ENCODE data around the gene CSF1. TPM values are rescaled to one million over a fixed set of nuclear protein-coding genes. Genes with fewer than 3 reads are reported as not detected.

Gene CSF1
- total and polyA plus RNA-seq, 9 donors: 13.1 to 57.6 (median 44.3) TPM

GRCh38 chr1:109890115-109890953 lies 20.3 kb upstream of the CSF1 start:
- Histone ChIP-seq H3K36me3 (no peaks in the 10 kb centered on the region), H3K4me1 (ENCODE audit: insufficient read depth) (no peaks in the 10 kb centered on the region), H3K4me3 (no peak overlapping the region), H3K9me3 (no peaks in the 10 kb centered on the region), H3K27ac (no peak overlapping the region), H3K27me3 (no peaks in the 10 kb centered on the region)
- no peak for DNase-seq
- 88 to 90% (median 89%) methylated on average over 5 of the region's 5 CpGs for WGBS, 3 donors
- no peak for TF ChIP-seq EP300 (IDR thresholded peaks at IDR 0.05)
- TF ChIP-seq, protein P1, sequence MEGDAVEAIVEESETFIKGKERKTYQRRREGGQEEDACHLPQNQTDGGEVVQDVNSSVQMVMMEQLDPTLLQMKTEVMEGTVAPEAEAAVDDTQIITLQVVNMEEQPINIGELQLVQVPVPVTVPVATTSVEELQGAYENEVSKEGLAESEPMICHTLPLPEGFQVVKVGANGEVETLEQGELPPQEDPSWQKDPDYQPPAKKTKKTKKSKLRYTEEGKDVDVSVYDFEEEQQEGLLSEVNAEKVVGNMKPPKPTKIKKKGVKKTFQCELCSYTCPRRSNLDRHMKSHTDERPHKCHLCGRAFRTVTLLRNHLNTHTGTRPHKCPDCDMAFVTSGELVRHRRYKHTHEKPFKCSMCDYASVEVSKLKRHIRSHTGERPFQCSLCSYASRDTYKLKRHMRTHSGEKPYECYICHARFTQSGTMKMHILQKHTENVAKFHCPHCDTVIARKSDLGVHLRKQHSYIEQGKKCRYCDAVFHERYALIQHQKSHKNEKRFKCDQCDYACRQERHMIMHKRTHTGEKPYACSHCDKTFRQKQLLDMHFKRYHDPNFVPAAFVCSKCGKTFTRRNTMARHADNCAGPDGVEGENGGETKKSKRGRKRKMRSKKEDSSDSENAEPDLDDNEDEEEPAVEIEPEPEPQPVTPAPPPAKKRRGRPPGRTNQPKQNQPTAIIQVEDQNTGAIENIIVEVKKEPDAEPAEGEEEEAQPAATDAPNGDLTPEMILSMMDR (IDR thresholded peaks at IDR 0.05): no peak
- no peak for TF ChIP-seq POLR2A (IDR thresholded peaks at IDR 0.05)
- intact Hi-C loops (cut with DNase I): no loop called here

GRCh38 chr1:109891930-109892329 lies 18.7 kb upstream of the CSF1 start:
- Histone ChIP-seq H3K9me3 (no peaks in the 10 kb centered on the region), H3K27ac (no peak overlapping the region), H3K4me1 (ENCODE audit: insufficient read depth) (no peaks in the 10 kb centered on the region), H3K4me3 (no peak overlapping the region), H3K27me3 (no peaks in the 10 kb centered on the region), H3K36me3 (no peaks in the 10 kb centered on the region)
- TF ChIP-seq, protein P1 (IDR thresholded peaks at IDR 0.05): no peak
- no peak for TF ChIP-seq POLR2A (IDR thresholded peaks at IDR 0.05)
- no peak for TF ChIP-seq EP300 (IDR thresholded peaks at IDR 0.05)
- intact Hi-C loops (cut with DNase I): no loop called here
- DNase-seq: no peak
- WGBS, 3 donors: 74 to 84% (median 76%) methylated on average over 7 of the region's 7 CpGs

DNA sequence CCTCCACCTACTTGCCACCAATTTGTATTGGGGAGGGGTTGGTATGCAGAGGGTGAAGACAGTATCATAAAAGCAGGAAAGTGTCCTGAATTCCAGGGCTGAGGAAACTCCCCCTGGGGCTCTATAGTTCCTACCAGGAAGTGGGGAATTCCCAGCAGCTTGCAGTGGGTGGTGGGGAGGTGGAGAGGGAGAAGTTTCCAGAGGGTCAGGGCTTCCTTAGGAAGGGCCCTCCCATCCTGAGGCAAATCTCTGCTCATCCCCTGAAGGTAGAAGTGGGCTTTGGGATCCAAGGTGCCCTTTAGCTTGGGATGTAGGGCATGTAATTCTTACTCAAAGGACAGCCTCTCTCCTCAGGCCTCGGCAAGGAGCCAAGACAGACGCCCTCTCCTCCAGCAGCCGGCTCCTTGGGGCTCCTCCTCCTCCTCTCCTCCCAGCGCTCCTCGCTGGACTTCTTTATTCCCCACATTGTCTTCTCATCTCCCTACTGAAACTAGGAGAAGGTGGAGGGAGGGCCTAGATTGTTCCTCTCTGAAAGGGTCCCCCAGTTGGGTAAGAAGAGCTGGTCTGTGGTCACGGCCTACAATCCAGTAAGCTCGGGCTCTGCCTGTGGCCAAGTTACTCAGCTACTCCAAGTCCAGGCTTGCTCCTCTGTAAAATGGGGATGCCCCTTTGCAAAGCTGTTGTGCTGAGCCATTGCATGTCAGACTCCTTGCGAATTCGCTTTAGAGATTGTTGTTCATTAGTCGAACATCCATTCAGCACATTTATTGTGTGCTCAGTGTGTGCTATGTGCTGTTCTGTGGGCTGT lies 17.9 kb upstream of the CSF1 start:
- H3K27me3 ChIP-seq: no peaks in the 10 kb centered on the region
- DNase-seq: no peak
- TF ChIP-seq POLR2A (IDR thresholded peaks at IDR 0.05): no peak
- TF ChIP-seq, protein P1 (IDR thresholded peaks at IDR 0.05): no peak
- no peak for TF ChIP-seq EP300 (IDR thresholded peaks at IDR 0.05)
- H3K4me1 ChIP-seq (ENCODE audit: insufficient read depth): no peaks in the 10 kb centered on the region
- 56 to 66% (median 59%) methylated on average over 10 of the region's 10 CpGs for WGBS, 3 donors
- no peak overlapping the region for H3K4me3 ChIP-seq
- H3K27ac ChIP-seq: no peak overlapping the region
- no peaks in the 10 kb centered on the region for H3K36me3 ChIP-seq
- no peaks in the 10 kb centered on the region for H3K9me3 ChIP-seq
- intact Hi-C loops (cut with DNase I): no loop called here

DNA sequence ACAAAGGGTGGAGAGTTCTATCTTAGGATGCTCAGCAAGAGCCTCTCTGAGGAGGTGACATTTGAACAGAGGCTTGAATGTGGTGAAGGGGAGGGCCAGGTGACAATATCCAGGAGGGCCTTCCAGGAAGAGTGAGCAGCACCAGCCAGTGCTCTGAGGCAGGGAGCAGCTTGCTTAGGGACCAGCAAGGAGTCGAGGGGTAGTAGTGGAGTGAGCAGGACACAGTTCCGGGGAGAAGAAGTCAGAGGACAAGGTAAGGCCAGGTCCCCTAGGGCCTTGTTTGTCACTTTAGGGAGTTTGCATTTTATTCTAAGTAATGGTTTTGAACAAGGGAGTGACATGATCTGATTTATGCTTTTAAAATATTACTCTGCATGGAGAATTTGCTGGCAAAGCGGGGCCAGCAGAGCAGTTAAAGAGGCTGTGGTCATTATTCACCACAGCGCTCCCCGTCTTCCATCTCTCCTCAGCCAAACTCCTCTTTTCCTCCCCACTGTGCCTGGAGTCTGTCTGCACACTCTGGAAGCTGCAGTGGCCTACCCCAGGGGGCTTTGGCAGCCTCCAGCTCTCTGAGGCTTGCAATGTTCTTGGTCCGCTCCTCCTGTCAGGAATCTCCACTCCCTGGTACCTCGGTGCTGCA lies 17.0 kb upstream of the CSF1 start:
- Histone ChIP-seq H3K9me3 (no peaks in the 10 kb centered on the region), H3K36me3 (no peaks in the 10 kb centered on the region), H3K4me1 (ENCODE audit: insufficient read depth) (no peaks in the 10 kb centered on the region), H3K4me3 (no peak overlapping the region), H3K27ac (no peak overlapping the region), H3K27me3 (no peaks in the 10 kb centered on the region)
- TF ChIP-seq, protein P1 (IDR thresholded peaks at IDR 0.05): no peak
- no peak for TF ChIP-seq EP300 (IDR thresholded peaks at IDR 0.05)
- no peak for TF ChIP-seq POLR2A (IDR thresholded peaks at IDR 0.05)
- intact Hi-C loops (cut with DNase I): no loop called here
- WGBS, 3 donors: 85 to 96% (median 95%) methylated on average over 7 of the region's 7 CpGs
- DNase-seq: no peak

Data from ovary (tissue), 9 donors.